ENCODE data around the gene TTL. TPM values are rescaled to one million over a fixed set of nuclear protein-coding genes. Genes with fewer than 3 reads are reported as not detected.
A peak's percentile ranks its signal among the peaks of the same experiment; 100 is the strongest.

The TTL gene
- total and polyA plus RNA-seq, 2 of the 13 experiments (the other 11 are each of a cell fraction or from before 2014, with no cell fraction given), result 19.0 to 59.8 TPM

GRCh38 chr2:112463256-112463655 is 18.7 kb upstream of the TTL start (continued):
- TF ChIP-seq PRDM15 (CRISPR knock-in tag; IDR thresholded peaks at IDR 0.05) (no peak), CBFB (CRISPR knock-in tag; IDR thresholded peaks at IDR 0.05) (no peak)

GRCh38 chr2:112465382-112465781 is 16.6 kb upstream of the TTL start:
- POLR2A ChIA-PET, result no interaction called here
- ATAC-seq, result peak; percentile 54
- TF ChIP-seq STAG1 (CRISPR knock-in tag; IDR thresholded peaks at IDR 0.05) (peak; percentile 36), CTCF (CRISPR knock-in tag; IDR thresholded peaks at IDR 0.05) (peak; percentile 33), ZNF484 (CRISPR knock-in tag; IDR thresholded peaks at IDR 0.05; ENCODE audit: borderline replicate concordance, low read depth) (no peak), MXD4 (CRISPR knock-in tag; IDR thresholded peaks at IDR 0.05) (no peak)
- TF ChIP-seq, protein P1, sequence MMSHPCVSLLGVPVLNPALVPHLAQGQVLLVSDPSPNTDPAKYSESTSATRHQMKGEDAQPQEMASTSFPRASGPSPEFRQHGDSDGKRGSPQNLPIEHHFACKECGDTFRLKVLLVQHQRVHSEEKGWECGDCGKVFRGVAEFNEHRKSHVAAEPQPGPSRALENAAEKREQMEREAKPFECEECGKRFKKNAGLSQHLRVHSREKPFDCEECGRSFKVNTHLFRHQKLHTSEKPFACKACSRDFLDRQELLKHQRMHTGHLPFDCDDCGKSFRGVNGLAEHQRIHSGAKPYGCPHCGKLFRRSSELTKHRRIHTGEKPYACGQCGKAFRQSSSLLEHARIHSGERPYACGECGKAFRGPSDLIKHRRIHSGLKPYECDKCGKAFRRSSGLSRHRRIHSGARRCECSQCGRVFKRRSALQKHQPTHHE (CRISPR knock-in tag; IDR thresholded peaks at IDR 0.05; ENCODE audit: borderline replicate concordance), result no peak
- Histone ChIP-seq H2AFZ (ENCODE audit: low read length) (no peak overlapping the region), H3K9ac (ENCODE audit: insufficient read depth, low read depth, low read length) (no peak overlapping the region), H3K4me2 (ENCODE audit: low read depth, low read length) (no peak overlapping the region), H3K36me3 (replicated peaks in 1 of 2; ENCODE audit: control insufficient read depth in 1 of 2, insufficient read depth in 2 of 2, low read length in 2 of 2) (no peaks in the 10 kb centered on the region), H4K20me1 (ENCODE audit: insufficient read depth, low read length) (no peaks in the 10 kb centered on the region), H3K4me1 (ENCODE audit: insufficient read depth, low read length) (no peaks in the 10 kb centered on the region), H3K9me3 (ENCODE audit: low read length) (no peaks in the 10 kb centered on the region), H3K27me3 (ENCODE audit: control insufficient read depth in 1 of 2, insufficient read depth in 2 of 2, low read length in 2 of 2) (peaks cover 0 to 4% of the 10 kb centered on the region in 2 experiments; a peak in 1 of 5 replicates), H3K79me2 (ENCODE audit: insufficient read depth, low read length) (no peaks in the 10 kb centered on the region), H3K4me3 (replicated peaks in 1 of 3; ENCODE audit: insufficient read depth in 1 of 3, low read depth in 2 of 3, low read length in 3 of 3) (no peak overlapping the region), H3K27ac (ENCODE audit: extremely low read length, insufficient read depth, low read length) (no peak overlapping the region)
- in situ Hi-C loops (cut with HindIII; ENCODE audit: extremely low pct_ligation_motif_present, low pct_unique_long_range_greater_than_20kb) (no loop called here), intact Hi-C loops (cut with micrococcal nuclease; ENCODE audit: unreplicated experiment) (no loop called here)
- BruUV-seq (replicated peaks), result no TSS peak
- no peak for FAIRE-seq
- peak; percentile 24 for DNase-seq (ENCODE audit: low spot score)
- 54% methylated on average over 3 of the region's 3 CpGs for WGBS (ENCODE audit: low lambda C conversion rate)
- CTCF ChIA-PET (ENCODE audit: low intra/inter-chr PET ratio, low total read pairs), result no interaction called here
